ENCODE measurements around the gene ZFYVE9.

GRCh38 chr1:52209429-52209828, 67.5 kb downstream of the ZFYVE9 start:
- TF ChIP-seq, protein P1, sequence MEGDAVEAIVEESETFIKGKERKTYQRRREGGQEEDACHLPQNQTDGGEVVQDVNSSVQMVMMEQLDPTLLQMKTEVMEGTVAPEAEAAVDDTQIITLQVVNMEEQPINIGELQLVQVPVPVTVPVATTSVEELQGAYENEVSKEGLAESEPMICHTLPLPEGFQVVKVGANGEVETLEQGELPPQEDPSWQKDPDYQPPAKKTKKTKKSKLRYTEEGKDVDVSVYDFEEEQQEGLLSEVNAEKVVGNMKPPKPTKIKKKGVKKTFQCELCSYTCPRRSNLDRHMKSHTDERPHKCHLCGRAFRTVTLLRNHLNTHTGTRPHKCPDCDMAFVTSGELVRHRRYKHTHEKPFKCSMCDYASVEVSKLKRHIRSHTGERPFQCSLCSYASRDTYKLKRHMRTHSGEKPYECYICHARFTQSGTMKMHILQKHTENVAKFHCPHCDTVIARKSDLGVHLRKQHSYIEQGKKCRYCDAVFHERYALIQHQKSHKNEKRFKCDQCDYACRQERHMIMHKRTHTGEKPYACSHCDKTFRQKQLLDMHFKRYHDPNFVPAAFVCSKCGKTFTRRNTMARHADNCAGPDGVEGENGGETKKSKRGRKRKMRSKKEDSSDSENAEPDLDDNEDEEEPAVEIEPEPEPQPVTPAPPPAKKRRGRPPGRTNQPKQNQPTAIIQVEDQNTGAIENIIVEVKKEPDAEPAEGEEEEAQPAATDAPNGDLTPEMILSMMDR (IDR thresholded peaks at IDR 0.05; ENCODE audit: low read length): no peak
- TF ChIP-seq EZH2 (optimal IDR thresholded peaks at IDR 0.05; ENCODE audit: low read depth, low read length) (no peak), EZH2phosphoT487 (IDR thresholded peaks at IDR 0.05; ENCODE audit: low read length) (no peak)

Measured in MM.1S (cell line).